SK-N-SH (cell line): ENCODE data around the gene PRL. TPM values are rescaled to one million over a fixed set of nuclear protein-coding genes. Genes with fewer than 3 reads are reported as not detected.

Source experiments
- CTCF ChIA-PET: fragments of 300-600, 350-600 bp; formaldehyde crosslinking; extraction: SDS; loops from one replicate; lab custom pipeline; 2021; lab: Yijun Ruan, JAX
- POLR2A ChIA-PET: fragments of 350-600 bp; sonication (Branson Sonifier 250); formaldehyde crosslinking; extraction: SDS; loops from one replicate; lab custom pipeline; 2020; ENCODE audit warnings: antibody characterized with exemption, inconsistent platforms; lab: Yijun Ruan, JAX
- DNase-seq: peaks from one replicate; pipeline ENCODE4 v3.0.0; 2012
- H2AFZ ChIP-seq: fragments of 200-600 bp; sonication (generic); 2 replicates; pipeline ENCODE4 v1.8.1; 2016; ENCODE audit warnings: antibody characterized with exemption, mild to moderate bottlenecking, low read depth
- H3F3A ChIP-seq: fragments of 200-600 bp; sonication (generic); replicated peaks from 2 replicates; pipeline ENCODE3; 2016; ENCODE audit warnings: antibody characterized with exemption, mild to moderate bottlenecking; ENCODE audit not compliant: insufficient read depth
- H3K27ac ChIP-seq, 2 experiments: fragments of 200-500 bp in 1 of 2; fragments of 200-600 bp in 1 of 2; sonication (Bioruptor generic) in 1 of 2; sonication (generic), shearing (Covaris generic) in 1 of 2; 2 replicates each; pipeline versions ENCODE4 v1.5.1 to v1.6.1; 2014 to 2016; ENCODE audit warnings: low read depth in 2 of 2, inconsistent platforms in 1 of 2, low read length in 1 of 2, mild to moderate bottlenecking in 1 of 2, mixed read lengths in 1 of 2
- H3K27me3 ChIP-seq: fragments of 200-600 bp; sonication (generic), shearing (Covaris generic); 2 replicates; pipeline ENCODE4 v1.6.1; 2016; ENCODE audit warnings: mixed run types; ENCODE audit not compliant: insufficient read depth
- H3K36me3 ChIP-seq, 2 experiments: fragments of 200-500 bp in 1 of 2; fragments of 200-600 bp in 1 of 2; sonication (Bioruptor generic) in 1 of 2; sonication (generic) in 1 of 2; replicated peaks in 1 of 2; 2 replicates each; pipeline versions ENCODE3 to v1.5.1; 2014 to 2016; ENCODE audit warnings: low read length in 1 of 2, mild to moderate bottlenecking in 1 of 2; ENCODE audit not compliant: insufficient read depth in 2 of 2, control insufficient read depth in 1 of 2
- H3K4me1 ChIP-seq, 2 experiments: fragments of 200-500 bp in 1 of 2; fragments of 200-600 bp in 1 of 2; sonication (Bioruptor generic) in 1 of 2; sonication (generic), shearing (Covaris generic) in 1 of 2; 2 replicates each; pipeline versions ENCODE4 v1.5.1 to v1.6.1; 2014 to 2016; ENCODE audit warnings: low read depth in 1 of 2, low read length in 1 of 2, mixed run types in 1 of 2; ENCODE audit not compliant: insufficient read depth in 2 of 2, control insufficient read depth in 1 of 2
- H3K4me2 ChIP-seq: fragments of 200-600 bp; sonication (generic), shearing (Covaris generic); 2 replicates; pipeline ENCODE4 v1.6.1; 2017; ENCODE audit warnings: mixed run types
- H3K4me3 ChIP-seq, 2 experiments: fragments of 200-500 bp in 1 of 2; fragments of 200-600 bp in 1 of 2; sonication (Bioruptor generic) in 1 of 2; sonication (generic), shearing (Covaris generic) in 1 of 2; 2 replicates each; pipeline versions ENCODE4 v1.5.1 to v1.8.1; 2014 to 2016; ENCODE audit warnings: low read depth in 2 of 2, inconsistent platforms in 1 of 2, low read length in 1 of 2, mild to moderate bottlenecking in 1 of 2, mixed read lengths in 1 of 2, moderate library complexity in 1 of 2
- H3K79me2 ChIP-seq: fragments of 200-600 bp; sonication (generic); 2 replicates; pipeline ENCODE4 v1.8.1; 2017; ENCODE audit warnings: mild to moderate bottlenecking; ENCODE audit not compliant: insufficient read depth
- H3K9ac ChIP-seq: fragments of 200-600 bp; sonication (generic); 2 replicates; pipeline ENCODE4 v1.6.1; 2017; ENCODE audit warnings: mixed run types
- H3K9me2 ChIP-seq: fragments of 200-600 bp; sonication (generic); 2 replicates; pipeline ENCODE4 v1.6.1; 2017; ENCODE audit warnings: mixed run types
- H3K9me3 ChIP-seq: fragments of 200-600 bp; sonication (generic); 2 replicates; pipeline ENCODE4 v1.6.1; 2017; ENCODE audit warnings: mixed run types, mild to moderate bottlenecking, moderate library complexity
- H4K20me1 ChIP-seq: fragments of 200-600 bp; sonication (generic); 2 replicates; pipeline ENCODE4 v1.6.1; 2017; ENCODE audit warnings: mild to moderate bottlenecking, mixed run types; ENCODE audit not compliant: insufficient read depth
- ELF1 ChIP-seq: IDR thresholded peaks from 2 replicates; pipeline ENCODE4 v1.4.0; 2012
- EP300 ChIP-seq, 2 experiments: IDR thresholded peaks; 2 replicates each; pipeline versions ENCODE4 v1.4.0 to v1.6.1; 2012; ENCODE audit warnings: borderline replicate concordance in 1 of 2, low read depth in 1 of 2, low read length in 1 of 2
- EZH2phosphoT487 ChIP-seq: fragments of 200-600 bp; sonication (generic); IDR thresholded peaks from 2 replicates; pipeline ENCODE4 v1.6.1; 2017; ENCODE audit warnings: low read depth, mixed run types, mild to moderate bottlenecking, antibody characterized with exemption, moderate library complexity, borderline replicate concordance
- FOXJ3 ChIP-seq: sonication (generic); formaldehyde crosslinking; IDR thresholded peaks from 2 replicates; pipeline ENCODE4 v1.5.1; 2020; ENCODE audit warnings: mild to moderate bottlenecking, missing genetic modification reagents
- GABPA ChIP-seq: IDR thresholded peaks from 2 replicates; pipeline ENCODE4 v1.4.0; 2012; ENCODE audit warnings: low read depth, mild to moderate bottlenecking
- GATA2 ChIP-seq: sonication (generic); formaldehyde crosslinking; IDR thresholded peaks from 2 replicates; pipeline ENCODE4 v1.5.0; 2020; ENCODE audit warnings: mild to moderate bottlenecking, missing genetic modification reagents
- IRF3 ChIP-seq: fragments of 150-350 bp; IDR thresholded peaks from 2 replicates; pipeline ENCODE4 v1.6.1; 2016; ENCODE audit warnings: mild to moderate bottlenecking, low read depth, low read length
- JUND ChIP-seq: IDR thresholded peaks from 2 replicates; pipeline ENCODE4 v1.4.0; 2012
- MEF2A ChIP-seq: IDR thresholded peaks from 2 replicates; pipeline ENCODE4 v1.4.0; 2012; ENCODE audit warnings: low read depth, borderline replicate concordance
- MXI1 ChIP-seq: IDR thresholded peaks from 2 replicates; pipeline ENCODE4 v1.6.1; 2012; ENCODE audit warnings: mild to moderate bottlenecking, low read depth, low read length, improper control_type of control experiment
- NRF1 ChIP-seq: IDR thresholded peaks from 2 replicates; pipeline ENCODE4 v1.6.1; 2012; ENCODE audit warnings: low read depth, mild to moderate bottlenecking, low read length
- PBX3 ChIP-seq: IDR thresholded peaks from 2 replicates; pipeline ENCODE4; 2012
- POLR2AphosphoS5 ChIP-seq: IDR thresholded peaks from 2 replicates; pipeline ENCODE4 v1.6.1; 2012; ENCODE audit warnings: low read depth, low read length
- RCOR1 ChIP-seq: fragments of 150-350 bp; IDR thresholded peaks from 2 replicates; pipeline ENCODE4 v1.6.1; 2017; ENCODE audit warnings: antibody characterized with exemption, low read length
- REST ChIP-seq: IDR thresholded peaks from 2 replicates; pipeline ENCODE4 v1.6.1; 2012; ENCODE audit warnings: mild to moderate bottlenecking, low read depth, low read length, moderate library complexity
- SIN3A ChIP-seq: IDR thresholded peaks from 2 replicates; pipeline ENCODE4 v1.6.1; 2012; ENCODE audit warnings: low read depth, mild to moderate bottlenecking, low read length, moderate library complexity, borderline replicate concordance
- SMC3 ChIP-seq: IDR thresholded peaks from 2 replicates; pipeline ENCODE4 v1.6.1; 2012; ENCODE audit warnings: low read depth, low read length, improper control_type of control experiment
- TAF1 ChIP-seq: IDR thresholded peaks from 2 replicates; pipeline ENCODE4 v1.6.1; 2012; ENCODE audit warnings: low read depth, mild to moderate bottlenecking, low read length, moderate library complexity, borderline replicate concordance
- TCF12 ChIP-seq: IDR thresholded peaks from 2 replicates; pipeline ENCODE4 v1.4.0; 2012
- USF2 ChIP-seq: fragments of 150-350 bp; IDR thresholded peaks from 2 replicates; pipeline ENCODE4 v1.6.1; 2017; ENCODE audit warnings: antibody characterized with exemption, low read length, low read depth, borderline replicate concordance
- ZBTB33 ChIP-seq: IDR thresholded peaks from 2 replicates; pipeline ENCODE4 v1.4.0; 2012; ENCODE audit warnings: low read depth, borderline replicate concordance
- WGBS: methylation state at CpG from one replicate; pipeline ENCODE4 v1.1.6; 2017; ENCODE audit warnings: low lambda C conversion rate; 5-methylcytosine and 5-hydroxymethylcytosine counted together
- polyA plus RNA-seq, 3 experiments: library from polyadenylated mRNA; depleted of rRNA; stranded (reverse); fragments of >200 nt; gene quantifications; 2 replicates each; pipeline ENCODE4 v1.2.3, GENCODE V29; 2012

Gene PRL
- polyA plus RNA-seq, 1 of the 3 experiments (the other 2 are of a cell fraction): not detected

GRCh38 chr6:22248513-22249308 is 48.1 kb downstream of the PRL start (continued):
- TF ChIP-seq ZBTB33 (no peak), MXI1 (no peak), POLR2AphosphoS5 (no peak), TCF12 (peak; percentile 32; the same call in 1 of the 2 replicates), IRF3 (no peak), ELF1 (no peak), EZH2phosphoT487 (no peak), SIN3A (no peak), FOXJ3 (CRISPR knock-in tag) (no peak), SMC3 (no peak), GABPA (no peak)

- Histone ChIP-seq H3K27me3 (no peaks in the 10 kb centered on the region), H3F3A (peaks cover 31% of the 10 kb centered on the region), H3K9me3 (no peaks in the 10 kb centered on the region), H3K79me2 (no peaks in the 10 kb centered on the region), H3K4me1 (peaks cover 3 to 20% of the 10 kb centered on the region in 2 experiments; a peak in 3 of 4 replicates), H3K4me2 (no peak overlapping the region), H4K20me1 (no peaks in the 10 kb centered on the region), H3K27ac (peak overlapping the region in 1 of 2 experiments; percentile 74; a peak in 1 of 4 replicates), H3K4me3 (no peak overlapping the region), H2AFZ (no peak overlapping the region), H3K9me2 (no peaks in the 10 kb centered on the region), H3K9ac (0 out of 2 replicates have a peak overlapping the region, but pooled peaks have one; percentile 0), H3K36me3 (no peaks in the 10 kb centered on the region)
- ChIA-PET CTCF (no interaction called here), POLR2A (no interaction called here)
- no peak for DNase-seq
- TF ChIP-seq FOXJ3 (CRISPR knock-in tag) (no peak), SIN3A (no peak), RCOR1 (no peak), MXI1 (no peak), TAF1 (no peak), PBX3 (no peak), GATA2 (CRISPR knock-in tag) (no peak), GABPA (no peak), USF2 (no peak), POLR2AphosphoS5 (no peak), MEF2A (no peak), JUND (no peak), NRF1 (no peak), REST (no peak), EP300 (IDR thresholded peaks at IDR 0.05; ENCODE audit: borderline replicate concordance in 1 of 2, low read depth in 1 of 2, low read length in 1 of 2) (no peak), SMC3 (no peak)
- 78% methylated on average over 4 of the region's 4 CpGs for WGBS
Measured at GRCh38 chr6:22247916-22248482, 48.8 kb downstream of the PRL start.
